Measurements from ENCODE around the gene CSF2RB.
"Not testable (repeated sequence)": the region's sequence is repeated elsewhere in the genome, so short reads cannot be mapped to it uniquely, and the experiment has no call there.

Gene CSF2RB

GRCh38 chr22:36968249-36968964, 55.0 kb downstream of the CSF2RB start:
- DNase-seq (ENCODE audit: low spot score): no peak

DNA sequence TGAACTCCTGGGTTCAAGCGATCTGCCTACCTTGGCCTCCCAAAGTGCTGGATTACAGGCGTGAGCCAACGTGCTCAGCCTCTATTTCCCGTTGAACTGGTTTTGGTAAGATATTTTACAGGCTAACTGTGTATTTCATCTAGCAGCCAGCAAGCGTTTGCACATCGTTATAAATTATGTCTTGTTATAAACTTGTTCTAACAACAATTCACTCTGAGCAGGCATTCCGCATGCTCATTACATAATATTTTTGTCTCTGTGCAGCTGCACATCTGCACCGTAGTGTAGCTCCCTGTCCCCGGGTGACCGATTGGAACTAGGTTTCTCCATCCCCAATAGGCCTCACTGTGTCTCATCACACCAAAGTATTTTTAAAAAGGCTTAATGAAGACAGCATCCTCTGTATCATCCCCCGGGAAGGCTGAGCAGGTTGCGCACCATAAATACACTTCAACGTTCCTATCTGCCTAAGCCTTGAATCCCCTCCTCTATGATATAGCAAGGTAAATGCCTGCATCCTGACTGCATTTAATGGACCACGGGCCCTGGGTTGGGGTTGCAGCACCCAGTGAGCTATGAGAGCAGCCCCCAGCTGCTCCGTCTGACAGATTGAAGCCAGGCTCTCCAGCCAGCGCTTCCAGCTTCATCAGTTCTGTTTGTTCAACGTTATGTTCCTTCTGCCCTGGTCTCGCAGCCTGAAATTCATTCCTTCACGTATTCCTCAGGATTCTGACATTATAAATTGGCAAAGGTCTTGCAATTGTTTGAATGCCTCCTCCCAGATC, 58.1 kb downstream of the CSF2RB start:
- DNase-seq (ENCODE audit: low spot score): no peak

DNA sequence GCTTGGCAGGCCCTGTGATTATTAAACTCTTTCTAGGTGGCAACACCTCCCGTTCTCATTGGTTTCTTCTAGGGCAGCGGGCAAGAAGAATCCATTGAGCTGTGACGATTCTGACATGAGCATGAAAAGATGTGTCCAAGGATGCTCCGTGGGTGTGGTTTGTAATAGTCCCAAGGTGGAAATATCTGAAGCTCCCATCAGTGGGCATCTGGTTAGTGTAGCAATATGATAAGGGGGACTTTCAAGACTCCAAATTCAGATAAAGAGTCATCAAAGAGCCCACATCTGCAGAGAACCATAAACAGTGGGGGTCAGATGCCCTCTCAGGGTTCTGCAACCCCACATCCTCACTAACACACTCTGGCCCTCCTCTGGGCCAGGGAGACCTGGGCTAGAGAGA, 63.2 kb downstream of the CSF2RB start:
- DNase-seq (ENCODE audit: low spot score): no peak

DNA sequence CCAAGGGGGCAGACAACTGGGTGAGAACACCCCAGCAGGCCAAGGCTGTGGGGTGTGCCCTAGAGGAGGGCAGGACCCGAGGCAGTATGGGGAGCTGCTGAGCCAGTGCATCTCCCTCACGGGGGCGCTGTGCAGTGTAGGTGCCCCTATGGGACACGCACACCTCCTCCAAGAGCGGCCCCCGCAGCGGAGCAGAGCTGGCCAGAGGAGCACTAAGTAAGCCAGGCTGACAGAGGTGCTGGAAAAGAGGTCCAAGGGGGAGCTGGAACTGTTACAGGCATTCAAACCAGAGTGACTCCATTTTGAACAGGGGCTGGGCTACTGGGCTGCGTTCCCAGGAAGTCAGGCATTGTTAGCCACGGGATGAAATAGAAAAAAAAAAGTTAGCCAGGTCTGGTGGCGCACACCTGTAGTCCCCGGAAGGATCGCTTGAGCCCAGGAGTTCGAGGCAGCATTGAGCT, 64.0 kb downstream of the CSF2RB start:
- no peak for DNase-seq (ENCODE audit: low spot score)

GRCh38 chr22:36977947-36978660, 64.7 kb downstream of the CSF2RB start:
- DNase-seq (ENCODE audit: low spot score): peak; percentile 95

- no peak for DNase-seq (ENCODE audit: low spot score)
Measured at GRCh38 chr22:36979016-36979910, 65.8 kb downstream of the CSF2RB start.

- DNase-seq (ENCODE audit: low spot score): no peak
Measured at GRCh38 chr22:36981247-36981775, 67.9 kb downstream of the CSF2RB start.

- no peak for DNase-seq (ENCODE audit: low spot score)
Measured at GRCh38 chr22:36982136-36982535, 68.7 kb downstream of the CSF2RB start.

- no peak for DNase-seq (ENCODE audit: low spot score)
Measured at GRCh38 chr22:36985211-36985889, 71.9 kb downstream of the CSF2RB start.

DNA sequence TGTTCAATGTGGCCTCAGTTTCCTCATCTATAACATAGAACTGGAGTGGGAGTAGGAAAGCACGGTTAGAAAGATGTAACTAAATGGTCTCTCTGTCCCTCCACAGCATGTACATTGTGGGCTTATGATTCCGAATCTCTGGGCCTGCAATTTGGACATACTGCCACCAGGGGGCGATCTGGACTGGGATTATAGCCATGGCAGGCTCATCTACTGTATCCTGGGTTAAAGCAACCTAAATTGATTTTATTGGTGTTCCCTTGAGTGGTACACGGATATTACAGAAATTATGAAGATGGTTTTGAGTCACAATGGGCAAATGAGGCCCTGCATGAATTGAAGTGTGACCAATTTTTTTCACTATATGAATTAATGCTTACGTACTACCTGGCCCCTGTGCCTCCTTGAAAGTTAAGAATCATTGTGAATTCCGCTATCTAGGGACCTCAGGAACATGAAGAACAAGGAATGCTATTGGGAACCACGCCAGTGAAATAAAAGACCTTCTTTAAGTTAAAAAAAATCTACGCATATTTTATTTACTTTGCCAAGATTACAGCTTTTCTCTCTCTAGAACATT, 72.9 kb downstream of the CSF2RB start:
- DNase-seq (ENCODE audit: low spot score): no peak

DNA sequence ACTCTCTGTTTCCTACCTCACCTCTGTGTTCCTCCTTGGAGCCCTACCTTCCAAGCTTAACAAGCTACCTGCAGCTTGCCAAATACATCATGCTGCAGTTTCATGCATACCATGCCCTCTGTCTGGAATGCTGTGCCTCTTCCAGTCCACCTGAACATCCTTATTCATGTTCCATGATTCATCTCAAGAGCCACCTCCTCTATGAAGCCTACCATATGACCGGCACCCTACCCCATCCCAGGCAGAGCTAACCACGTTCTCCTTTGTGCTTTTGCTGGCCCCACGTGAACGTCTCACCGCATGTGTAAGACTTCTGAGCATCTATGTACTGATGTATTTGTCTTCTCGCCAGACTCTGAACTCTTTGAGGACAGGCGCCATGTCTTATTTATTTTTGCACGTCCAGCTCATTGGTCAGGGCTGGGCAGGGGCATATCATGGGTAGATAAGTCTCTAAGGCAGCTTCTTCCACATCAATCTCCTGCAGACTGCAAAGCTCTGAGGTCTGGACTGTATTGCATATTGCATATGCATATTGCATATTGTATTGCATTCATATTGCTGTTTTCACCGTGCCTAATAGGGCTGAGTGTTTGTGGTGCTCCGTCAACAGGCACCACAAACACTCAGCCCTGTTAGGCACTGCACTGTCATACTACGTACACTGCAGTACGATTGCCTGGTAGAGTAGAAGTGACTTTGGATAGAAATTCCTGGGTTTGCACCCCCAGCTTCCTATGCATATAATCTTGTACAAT, 74.8 kb downstream of the CSF2RB start:
- no peak for DNase-seq (ENCODE audit: low spot score)

GRCh38 chr22:36989012-36989411, 75.6 kb downstream of the CSF2RB start:
- not testable (repeated sequence) for DNase-seq (ENCODE audit: low spot score)
